Natural killer cell (primary cell): ENCODE results near the gene PLA2G12A. TPM values are rescaled to one million over a fixed set of nuclear protein-coding genes. Genes with fewer than 3 reads are reported as not detected.

ENCODE experiments used
- ATAC-seq, 3 donors: fragments of 150-1000 bp in 2 of 3; fragments of 200-7000 bp in 1 of 3; cut with Tn5 transposase; 1 replicate in 1 of 3; 2 replicates in 2 of 3; pipeline ENCODE4 v1.10.0; 2021; ENCODE audit warnings: mild to moderate bottlenecking in 2 of 3, moderate library complexity in 2 of 3
- DNase-seq, 2 donors: peaks; one replicate each; pipeline versions ENCODE4 v3.0.0 to v3.0.0-alpha.2; 2013 to 2021; ENCODE audit warnings: mixed read lengths in 1 of 2
- H3K27ac ChIP-seq: one replicate; pipeline ENCODE4 v1.5.1; 2013; ENCODE audit warnings: mild to moderate bottlenecking, low read length
- H3K27me3 ChIP-seq: one replicate; pipeline ENCODE4 v1.6.1; 2013; ENCODE audit warnings: low read length; ENCODE audit not compliant: control insufficient read depth, insufficient read depth
- H3K36me3 ChIP-seq: one replicate; pipeline ENCODE4 v1.6.1; 2013; ENCODE audit warnings: low read length; ENCODE audit not compliant: control insufficient read depth, insufficient read depth
- H3K4me1 ChIP-seq: one replicate; pipeline ENCODE4 v1.6.1; 2013; ENCODE audit warnings: low read length; ENCODE audit not compliant: control insufficient read depth, insufficient read depth
- H3K4me3 ChIP-seq: one replicate; pipeline ENCODE4 v1.5.1; 2013; ENCODE audit warnings: low read length
- H3K9me3 ChIP-seq: one replicate; pipeline ENCODE4 v1.6.1; 2013; ENCODE audit warnings: low read length; ENCODE audit not compliant: control insufficient read depth, insufficient read depth
- H3K27ac Mint-ChIP-seq, 2 donors: one replicate each; pipeline ENCODE4 v1.8.0; 2022; ENCODE audit warnings: mild to moderate bottlenecking in 2 of 2, mixed read lengths in 2 of 2, moderate library complexity in 1 of 2
- H3K27me3 Mint-ChIP-seq, 2 donors: one replicate each; pipeline ENCODE4 v1.8.0; 2022; ENCODE audit warnings: low read depth in 2 of 2, mixed read lengths in 2 of 2
- H3K36me3 Mint-ChIP-seq: one replicate; pipeline ENCODE4 v1.8.0; 2022; ENCODE audit warnings: mixed read lengths
- H3K4me1 Mint-ChIP-seq, 2 donors: one replicate each; pipeline ENCODE4 v1.8.0; 2022; ENCODE audit warnings: mixed read lengths in 2 of 2
- H3K4me3 Mint-ChIP-seq: one replicate; pipeline ENCODE4 v1.8.0; 2022; ENCODE audit warnings: mild to moderate bottlenecking, moderate library complexity, mixed read lengths
- H3K9me3 Mint-ChIP-seq, 2 donors: one replicate each; pipeline ENCODE4 v1.8.0; 2022; ENCODE audit warnings: mixed read lengths in 2 of 2
- CTCF ChIP-seq: fragments of 200-600 bp; IDR thresholded peaks from one replicate; pipeline ENCODE4 v1.8.0; 2022; ENCODE audit warnings: antibody characterized with exemption
- WGBS: methylation state at CpG from one replicate; pipeline ENCODE4 v1.1.7; 2013; ENCODE audit warnings: missing lambda C conversion rate; ENCODE audit not compliant: insufficient coverage; 5-methylcytosine and 5-hydroxymethylcytosine counted together
- intact Hi-C: fragments of 100-400 bp; cut with micrococcal nuclease; formaldehyde crosslinking; loops from one replicate; pipeline ENCODE4 v1.14.2; 2022
- total RNA-seq, 4 donors: library from RNA; stranded (reverse); fragments of 120-200 nt in 1 of 4; gene quantifications; one replicate each; pipeline versions ENCODE4 v1.2.3 to v1.2.4, GENCODE V29; 2013 to 2022

The PLA2G12A gene
- total RNA-seq, 3 donors from 2014 or later (not counting 1 experiment from before 2014, with no cell fraction given) = 7.2 to 11.5 (median 10.1) TPM

GRCh38 chr4:109672169-109672930 lies 57.5 kb downstream of the PLA2G12A start:
- Histone ChIP-seq H3K9me3 (peaks cover 2% of the 10 kb centered on the region), H3K4me3 (no peak overlapping the region), H3K36me3 (no peaks in the 10 kb centered on the region), H3K27ac (no peak overlapping the region), H3K4me1 (no peaks in the 10 kb centered on the region), H3K27me3 (no peaks in the 10 kb centered on the region)
- Mint-ChIP-seq H3K4me1 (peaks cover 4 to 14% of the 10 kb centered on the region in 2 donors), H3K4me3 (no peak overlapping the region), H3K27me3 (no peaks in the 10 kb centered on the region), H3K27ac (no peak overlapping the region), H3K9me3 (peaks cover 3 to 5% of the 10 kb centered on the region in 2 donors), H3K36me3 (peaks cover 8% of the 10 kb centered on the region)
- no peak for TF ChIP-seq CTCF
- no peak for DNase-seq
- intact Hi-C loops = no loop called here
- no peak for ATAC-seq

- H3K4me1 ChIP-seq = no peaks in the 10 kb centered on the region
- Mint-ChIP-seq H3K4me3 (no peak overlapping the region), H3K9me3 (peaks cover 3 to 5% of the 10 kb centered on the region in 2 donors), H3K4me1 (peaks cover 0 to 14% of the 10 kb centered on the region in 2 donors), H3K27me3 (no peaks in the 10 kb centered on the region), H3K36me3 (peaks cover 8% of the 10 kb centered on the region), H3K27ac (no peak overlapping the region)
- TF ChIP-seq CTCF = no peak
- peaks cover 2% of the 10 kb centered on the region for H3K9me3 ChIP-seq
- intact Hi-C loops = no loop called here
- H3K36me3 ChIP-seq = no peaks in the 10 kb centered on the region
- no peak for ATAC-seq
- no peak overlapping the region for H3K27ac ChIP-seq
- no peak overlapping the region for H3K4me3 ChIP-seq
- no peaks in the 10 kb centered on the region for H3K27me3 ChIP-seq
- DNase-seq = no peak
Observed at GRCh38 chr4:109671350-109671749, 58.5 kb downstream of the PLA2G12A start.

- H3K9me3 ChIP-seq = no peaks in the 10 kb centered on the region
- no peak overlapping the region for H3K4me3 Mint-ChIP-seq
- no peaks in the 10 kb centered on the region for H3K27me3 Mint-ChIP-seq
- DNase-seq (no peak), ATAC-seq (no peak)
- H3K9me3 Mint-ChIP-seq = no peaks in the 10 kb centered on the region
- H3K4me1 Mint-ChIP-seq = peaks cover 0 to 6% of the 10 kb centered on the region in 2 donors
- TF ChIP-seq CTCF = no peak
- WGBS = over 99% methylated on average over 5 of the region's 5 CpGs
- no peaks in the 10 kb centered on the region for H3K27me3 ChIP-seq
- H3K36me3 ChIP-seq = peaks cover 22% of the 10 kb centered on the region
- no peak overlapping the region for H3K27ac ChIP-seq
- no peak overlapping the region for H3K4me3 ChIP-seq
- no peaks in the 10 kb centered on the region for H3K4me1 ChIP-seq
- no peak overlapping the region for H3K27ac Mint-ChIP-seq
- no peaks in the 10 kb centered on the region for H3K36me3 Mint-ChIP-seq
- intact Hi-C loops = no loop called here
Observed at GRCh38 chr4:109665783-109666485, 63.9 kb downstream of the PLA2G12A start.
